GM18951 (cell line): ENCODE data around the gene MUC4.

ENCODE experiments used
- POLR2A ChIP-seq: IDR thresholded peaks from 4 replicates; pipeline ENCODE4 v1.6.1; 2011; ENCODE audit warnings: mild to moderate bottlenecking; ENCODE audit not compliant: insufficient read length, insufficient read depth; ENCODE audit errors: extremely low read depth
- in situ Hi-C: fragments of 300-500 bp; cut with MboI; formaldehyde crosslinking; loops from one replicate; pipeline ENCODE4 v1.12.0; 2022; ENCODE audit warnings: low sequenced_read_pairs, mixed read lengths, inconsistent platforms; ENCODE audit not compliant: unreplicated experiment

MUC4 gene

GRCh38 chr3:195850857-195851543 is 39.3 kb upstream of the MUC4 start:
- in situ Hi-C loops = loop anchor here (10.0 to 25.0 kb wide), 2 partner anchors 64 to 361 kb away; partner anchors contain the start of genes SLC51A and ZDHHC19
- no peak for TF ChIP-seq POLR2A

DNA sequence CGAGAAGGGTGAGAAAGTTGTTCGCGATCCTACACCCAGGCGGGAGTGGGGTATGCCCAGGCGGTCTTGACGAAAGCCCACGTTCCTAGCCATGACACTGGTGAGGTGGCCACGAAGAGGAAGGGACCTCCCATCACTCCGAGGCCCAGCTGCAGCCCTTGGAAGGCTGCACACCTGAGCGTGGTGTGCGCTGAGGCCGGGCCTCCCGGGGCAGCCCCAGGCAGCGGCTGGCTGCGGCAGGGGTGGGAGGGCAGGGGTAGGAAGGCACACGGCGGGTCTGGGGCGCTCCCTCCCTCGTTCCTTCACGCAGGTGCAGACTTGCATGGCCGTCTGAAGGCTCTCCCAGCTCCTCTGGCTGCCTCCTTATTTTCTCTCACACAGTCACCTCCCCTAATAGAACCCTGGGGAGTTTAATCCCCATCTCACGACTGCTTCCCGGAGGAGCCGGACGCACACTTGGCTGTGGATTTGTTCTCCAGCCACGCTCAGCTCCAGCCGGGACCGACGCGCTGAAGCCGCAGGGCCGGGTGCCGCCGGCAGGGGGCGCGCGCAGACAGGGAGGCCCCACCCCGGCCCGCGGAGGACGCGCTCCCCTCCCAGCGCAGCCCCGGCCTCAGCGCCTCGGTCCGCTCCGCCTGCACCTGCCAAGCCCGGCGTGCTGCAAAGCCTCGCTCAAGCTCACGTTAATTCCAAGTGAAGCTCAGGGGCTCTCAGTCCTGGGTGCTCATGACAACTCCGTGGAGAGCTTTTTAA is 37.8 kb upstream of the MUC4 start:
- TF ChIP-seq POLR2A = no peak
- in situ Hi-C loops = loop anchor here (10.0 to 25.0 kb wide), 2 partner anchors 65 to 363 kb away; partner anchors contain the start of genes SLC51A and ZDHHC19

- TF ChIP-seq POLR2A = no peak
- in situ Hi-C loops = no loop called here
Measured at GRCh38 chr3:195847055-195847950, 35.6 kb upstream of the MUC4 start.

GRCh38 chr3:195845483-195845882 is 33.8 kb upstream of the MUC4 start:
- in situ Hi-C loops = no loop called here
- TF ChIP-seq POLR2A = no peak

DNA sequence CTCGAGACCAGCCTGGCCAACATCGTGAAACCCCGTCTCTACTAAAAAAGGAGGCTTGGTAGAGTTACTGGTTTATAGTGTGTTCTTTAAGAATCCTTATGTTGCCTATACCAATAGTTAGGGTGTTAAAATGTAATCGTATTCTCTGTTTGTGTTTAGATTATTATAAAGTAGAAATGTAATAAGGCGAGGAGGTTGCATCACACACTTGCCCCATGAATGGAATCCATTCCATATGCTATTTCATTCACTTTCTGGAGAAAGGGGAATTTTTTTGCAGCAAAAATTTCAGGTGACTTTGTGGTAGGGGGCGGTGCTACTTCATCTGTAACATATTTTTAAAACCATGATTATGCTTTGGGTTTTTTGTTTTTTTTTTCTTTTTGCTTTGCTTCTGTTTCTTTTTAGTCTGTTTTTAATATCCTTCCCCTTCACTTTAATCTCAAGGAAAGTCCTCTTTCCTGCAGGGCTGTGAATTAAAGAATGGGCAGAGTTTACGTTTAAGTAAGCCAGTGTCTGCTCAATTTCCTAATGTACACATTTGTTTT is 33.0 kb upstream of the MUC4 start:
- TF ChIP-seq POLR2A = no peak
- in situ Hi-C loops = no loop called here

DNA sequence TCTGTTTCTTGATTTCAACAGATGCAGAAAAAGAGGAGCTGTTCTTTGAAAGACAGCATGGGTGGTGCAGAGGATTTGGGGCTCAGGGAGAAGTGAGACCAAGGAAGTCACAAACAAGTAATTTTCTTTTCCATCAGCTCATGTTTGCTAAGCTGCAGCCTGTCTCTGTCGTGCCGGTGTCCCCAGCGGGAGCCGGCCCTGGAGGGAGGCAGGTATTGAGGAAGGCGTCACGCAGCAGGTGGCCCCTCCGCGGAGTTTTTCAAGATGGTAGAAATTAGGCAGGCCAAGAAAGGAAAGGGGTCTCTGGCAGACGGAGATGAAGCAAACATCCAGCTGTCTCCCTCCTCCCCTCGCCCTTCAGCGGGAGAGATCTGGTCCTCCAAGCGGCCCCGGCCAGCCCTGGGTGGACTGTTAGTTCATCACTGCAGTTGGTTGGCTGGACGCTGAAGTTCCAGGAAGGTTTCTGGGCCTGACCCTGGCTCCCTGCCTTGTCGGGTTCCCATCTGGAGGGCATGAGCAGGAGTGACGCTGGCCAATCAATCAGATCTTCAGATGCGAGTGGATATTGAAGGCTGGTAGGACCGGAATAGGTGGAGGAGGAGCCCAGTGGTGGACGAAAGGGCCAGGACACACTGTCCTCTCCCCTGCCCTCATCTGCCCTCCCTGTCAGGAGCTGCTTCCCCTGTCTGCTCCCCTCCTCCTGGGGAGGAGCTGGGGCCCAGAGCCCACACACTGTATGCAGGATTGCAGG is 27.7 kb upstream of the MUC4 start:
- TF ChIP-seq POLR2A = no peak
- in situ Hi-C loops = no loop called here

DNA sequence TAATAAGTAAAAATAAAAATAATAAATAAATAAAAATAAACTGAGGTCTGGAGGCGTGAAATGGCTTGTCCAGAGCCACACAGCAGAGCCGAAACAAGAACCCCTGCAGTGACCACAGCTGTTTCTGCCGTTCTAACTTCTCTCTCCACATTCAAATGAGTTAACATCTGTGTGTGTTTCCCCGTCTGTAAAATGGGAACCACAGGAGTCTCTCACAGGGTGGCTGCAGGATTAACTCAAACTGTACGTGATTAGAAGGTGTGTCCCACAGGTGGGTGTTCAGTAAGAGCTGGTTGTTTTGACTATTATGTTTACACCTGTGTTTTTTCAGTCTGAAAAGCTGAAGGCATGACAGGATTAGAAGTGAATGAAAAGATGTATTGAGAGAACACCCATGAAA is 27.0 kb upstream of the MUC4 start:
- in situ Hi-C loops = no loop called here
- TF ChIP-seq POLR2A = no peak

DNA sequence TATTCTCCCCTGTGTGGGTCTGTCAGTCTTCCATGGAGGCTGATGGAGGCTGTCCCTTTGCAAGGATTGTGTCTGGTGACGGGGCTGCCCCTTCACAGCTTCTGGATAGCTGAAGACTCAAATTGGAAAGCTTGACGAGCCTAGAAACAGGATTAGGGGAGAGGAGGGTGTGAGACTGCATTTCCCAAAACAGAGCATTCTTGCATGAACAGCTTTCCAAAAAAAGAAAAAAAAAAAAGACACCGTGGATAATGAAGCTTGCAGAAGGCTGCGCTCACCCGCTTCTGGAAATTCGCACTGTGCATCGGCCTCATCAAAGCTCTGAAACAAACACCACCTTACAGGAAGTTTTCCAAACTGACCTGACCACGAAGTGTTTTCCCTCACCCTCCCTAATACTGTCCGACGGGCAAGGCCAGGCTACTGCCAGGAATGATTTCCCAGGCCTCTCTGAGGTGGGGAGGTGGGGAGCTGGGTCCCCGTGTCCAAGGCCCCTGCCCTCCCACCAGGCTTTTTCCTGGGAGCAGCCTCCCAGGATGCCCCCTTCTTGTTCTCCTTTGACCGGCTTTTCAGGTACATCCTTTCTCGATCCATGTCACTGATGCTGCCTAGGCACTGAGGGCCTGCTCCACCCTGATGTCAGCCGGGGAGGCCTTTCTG is 24.9 kb upstream of the MUC4 start:
- in situ Hi-C loops = no loop called here

GRCh38 chr3:195835791-195836190 is 24.1 kb upstream of the MUC4 start:
- no peak for TF ChIP-seq POLR2A
- in situ Hi-C loops = no loop called here

More for the DNA sequence above, 24.9 kb upstream of the MUC4 start:
- no peak for TF ChIP-seq POLR2A

DNA sequence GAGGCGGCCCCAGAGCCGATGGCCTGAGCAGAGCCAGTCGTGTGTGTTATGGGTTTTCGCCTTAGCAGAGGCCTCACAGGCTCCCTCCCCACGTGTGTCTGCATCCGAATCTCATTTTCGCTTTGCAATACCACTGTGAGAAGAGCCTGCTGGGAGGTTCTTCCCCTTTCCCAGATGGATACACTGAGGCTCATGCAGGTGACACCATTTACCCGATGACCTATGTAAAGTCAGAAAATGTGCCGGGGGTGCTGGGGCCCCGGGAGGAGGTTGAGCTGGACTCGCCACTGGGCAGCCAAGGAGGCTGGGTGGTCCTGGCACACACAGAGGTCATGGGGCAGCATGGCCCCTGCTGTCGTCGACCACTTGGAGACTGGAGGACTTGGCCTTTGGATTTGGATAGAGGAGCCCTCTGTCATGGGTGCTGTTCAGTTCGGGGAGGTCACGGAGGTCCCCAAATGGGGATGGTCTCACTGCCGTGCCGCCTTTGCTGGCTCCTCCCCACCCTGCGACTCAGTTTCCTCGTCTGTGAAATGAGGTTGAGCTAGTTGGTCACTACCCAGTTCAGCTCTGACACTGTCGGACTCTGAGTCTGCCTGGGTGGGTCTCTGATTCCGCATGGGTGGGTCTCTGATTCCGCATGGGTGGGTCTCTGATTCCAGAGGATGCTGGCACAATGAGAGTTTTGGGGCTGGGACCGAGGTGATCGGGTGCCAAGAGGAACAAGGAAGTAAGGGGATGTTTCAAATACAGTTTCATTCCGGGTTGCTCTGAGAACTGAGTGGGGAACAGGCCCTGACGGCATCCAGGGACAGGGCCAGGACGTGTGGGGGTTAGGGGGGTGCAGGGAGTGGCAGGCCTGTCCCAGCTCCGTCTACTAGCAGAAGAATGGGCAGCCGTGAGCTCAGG is 23.2 kb upstream of the MUC4 start:
- in situ Hi-C loops = no loop called here
- TF ChIP-seq POLR2A = no peak

DNA sequence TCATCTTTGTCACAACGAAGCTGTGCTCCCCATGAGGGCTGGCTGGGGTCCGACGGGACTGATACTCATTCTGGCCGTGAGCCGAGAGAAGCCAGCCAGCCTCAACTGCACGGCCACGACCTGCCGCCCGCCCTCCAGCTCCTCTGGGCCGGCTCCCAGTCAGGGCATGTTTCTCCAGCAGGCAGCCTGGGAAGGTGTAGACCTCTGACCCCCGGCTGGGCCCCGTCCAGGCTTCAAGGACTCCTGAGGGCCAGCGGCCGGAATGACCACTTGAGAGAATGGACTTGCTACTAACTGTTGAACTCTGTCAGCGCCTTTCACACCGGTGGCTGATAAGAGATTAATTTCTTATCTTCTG is 18.1 kb upstream of the MUC4 start:
- TF ChIP-seq POLR2A = no peak
- in situ Hi-C loops = no loop called here
